NCI-H748 treated with DMSO at 0.1 percent for 48 hours (cell line): Measurements from ENCODE around the gene WDR1.

Experiments
- DNase-seq: peaks from one replicate; lab custom pipeline; 2025; lab: John Stamatoyannopoulos, UW

WDR1 gene

DNA sequence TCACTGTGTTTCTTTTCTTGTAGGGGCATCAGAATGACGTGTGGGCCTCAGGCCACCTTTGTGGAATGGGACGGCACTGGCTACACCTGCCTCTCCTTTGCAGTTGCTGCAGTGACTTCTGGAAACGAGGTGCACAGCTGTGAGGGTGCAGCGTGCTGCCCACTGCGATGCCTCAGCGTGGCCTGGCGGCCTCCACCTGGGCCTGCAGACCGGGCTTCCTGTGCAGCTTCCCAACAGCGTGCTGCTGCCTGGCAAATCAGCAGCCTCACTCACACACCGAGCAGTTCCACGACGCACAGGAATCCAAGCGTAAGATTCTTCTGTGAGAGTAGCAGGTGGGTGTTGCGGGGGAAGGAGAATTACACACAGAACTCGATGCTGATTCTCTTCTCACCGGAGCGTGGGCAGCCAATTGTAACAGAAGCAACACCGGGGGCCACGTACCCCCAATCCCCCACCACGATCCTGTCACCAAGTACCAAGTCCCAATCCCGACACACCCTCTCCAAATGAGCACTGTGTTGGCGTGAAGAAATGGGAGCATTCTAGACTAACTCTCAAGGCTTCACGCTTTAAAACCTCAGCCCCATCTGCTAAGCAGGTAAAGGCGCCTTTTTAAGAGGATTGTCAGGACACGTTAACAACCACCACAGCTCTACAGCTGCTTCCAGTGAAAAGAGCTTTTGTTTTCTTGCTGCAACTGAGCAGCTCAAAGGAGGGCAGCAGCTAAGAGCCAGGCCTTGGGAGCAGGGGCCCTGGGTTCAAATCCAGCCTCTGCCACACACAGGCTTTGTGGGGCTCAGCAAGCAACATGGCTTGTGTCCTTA is 16.9 kb downstream of the WDR1 start:
- no peak for DNase-seq

DNA sequence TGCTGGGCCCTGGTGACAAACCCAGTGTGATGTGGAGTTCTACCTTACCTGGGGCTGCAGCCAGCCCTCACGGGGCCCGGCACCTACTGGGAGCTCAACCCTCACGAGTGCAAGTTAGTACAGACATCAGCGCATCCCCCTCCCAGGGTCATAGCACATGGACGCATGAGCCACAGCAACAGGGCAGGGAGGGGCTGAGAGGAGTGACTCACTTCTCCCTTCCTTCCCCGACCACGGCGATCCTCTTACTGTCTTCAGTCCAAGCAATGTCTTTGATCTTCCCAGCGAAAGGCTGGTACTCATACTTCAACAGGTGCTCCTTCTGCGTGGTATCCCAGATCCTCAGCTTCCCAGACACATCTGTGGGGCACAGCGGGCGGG is 17.8 kb downstream of the WDR1 start:
- DNase-seq = no peak

DNA sequence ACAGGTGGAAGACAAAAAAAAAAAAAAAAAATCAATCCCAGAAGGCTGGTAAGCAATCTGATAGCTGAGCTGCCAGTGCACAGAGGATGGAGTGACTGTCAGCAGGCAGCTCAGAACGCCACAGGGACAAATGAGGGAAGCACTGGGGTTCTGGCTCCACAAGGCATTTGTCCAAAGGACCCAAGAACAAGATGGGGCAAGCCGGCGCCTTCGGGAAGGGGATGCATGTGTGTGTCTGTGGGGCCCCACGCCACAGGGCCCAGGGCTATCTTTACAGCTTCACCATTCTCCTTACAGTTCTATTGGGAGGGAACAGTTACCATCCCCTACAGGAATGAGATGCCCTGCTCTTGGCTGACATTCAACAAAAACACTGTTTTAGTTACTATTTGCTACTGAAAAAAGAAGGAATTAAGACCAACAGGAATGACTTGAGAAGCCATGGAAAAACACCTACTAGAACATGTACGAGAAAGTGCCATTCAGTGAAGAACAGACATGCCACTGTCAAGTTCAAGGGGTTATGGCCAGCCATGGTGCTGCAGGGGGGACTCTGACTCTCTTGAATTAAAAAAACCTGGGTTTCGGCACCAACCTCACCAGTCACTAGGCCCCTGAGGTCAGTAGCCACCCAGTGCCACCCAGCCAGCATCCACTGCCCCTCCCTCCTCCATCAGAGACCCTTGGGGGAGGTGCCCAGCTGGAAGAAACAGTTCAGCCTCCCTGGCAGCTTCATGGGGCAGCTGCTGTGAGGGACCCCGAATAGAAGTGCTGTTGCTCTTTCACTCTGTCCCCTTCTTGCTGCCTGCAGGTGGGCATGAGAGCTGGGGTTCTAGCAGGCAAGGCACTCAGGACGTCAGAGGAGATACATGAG is 18.5 kb downstream of the WDR1 start:
- DNase-seq = no peak

- DNase-seq = no peak
Observed at GRCh38 chr4:10096978-10097335, 19.6 kb downstream of the WDR1 start.

DNA sequence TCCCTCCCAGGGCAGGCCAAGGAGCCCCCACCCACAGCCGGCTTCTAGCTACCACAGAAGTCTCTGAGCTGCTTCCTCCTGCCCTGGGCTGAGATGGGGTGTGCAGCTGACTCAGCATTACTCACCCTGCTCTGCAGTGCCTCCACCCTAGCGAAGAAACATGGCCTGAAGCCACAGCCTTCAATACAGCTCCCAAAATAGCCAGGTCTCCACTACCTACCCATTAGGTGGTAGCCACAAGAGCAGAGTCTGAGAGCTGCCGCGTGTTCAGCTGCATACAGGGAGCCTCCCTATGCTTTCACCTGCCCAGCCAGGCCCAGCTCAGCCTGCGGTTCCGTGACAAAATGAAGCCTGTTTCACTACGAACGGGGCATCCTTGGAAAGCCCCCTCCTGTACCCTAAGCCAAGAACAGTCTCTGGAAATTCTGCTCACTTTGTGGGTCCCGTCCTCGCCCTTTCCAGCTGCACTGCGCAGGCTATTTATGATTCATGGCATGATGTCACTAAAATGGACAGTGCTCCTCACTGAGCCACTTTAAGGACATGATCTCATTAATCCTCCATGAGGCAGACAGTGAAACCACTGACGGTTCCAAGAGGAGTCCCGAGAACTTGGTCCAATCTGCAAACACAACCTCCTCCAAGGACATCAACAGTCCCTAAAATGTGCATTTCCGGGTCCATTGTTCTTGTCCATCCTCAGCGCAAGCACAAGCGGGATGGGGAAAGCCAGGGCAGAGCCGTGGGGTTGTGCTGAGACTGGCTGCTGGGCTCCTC is 20.2 kb downstream of the WDR1 start:
- DNase-seq = no peak

GRCh38 chr4:10095296-10095991 is 21.2 kb downstream of the WDR1 start:
- no peak for DNase-seq

GRCh38 chr4:10094841-10095240 is 21.8 kb downstream of the WDR1 start:
- DNase-seq = no peak

DNA sequence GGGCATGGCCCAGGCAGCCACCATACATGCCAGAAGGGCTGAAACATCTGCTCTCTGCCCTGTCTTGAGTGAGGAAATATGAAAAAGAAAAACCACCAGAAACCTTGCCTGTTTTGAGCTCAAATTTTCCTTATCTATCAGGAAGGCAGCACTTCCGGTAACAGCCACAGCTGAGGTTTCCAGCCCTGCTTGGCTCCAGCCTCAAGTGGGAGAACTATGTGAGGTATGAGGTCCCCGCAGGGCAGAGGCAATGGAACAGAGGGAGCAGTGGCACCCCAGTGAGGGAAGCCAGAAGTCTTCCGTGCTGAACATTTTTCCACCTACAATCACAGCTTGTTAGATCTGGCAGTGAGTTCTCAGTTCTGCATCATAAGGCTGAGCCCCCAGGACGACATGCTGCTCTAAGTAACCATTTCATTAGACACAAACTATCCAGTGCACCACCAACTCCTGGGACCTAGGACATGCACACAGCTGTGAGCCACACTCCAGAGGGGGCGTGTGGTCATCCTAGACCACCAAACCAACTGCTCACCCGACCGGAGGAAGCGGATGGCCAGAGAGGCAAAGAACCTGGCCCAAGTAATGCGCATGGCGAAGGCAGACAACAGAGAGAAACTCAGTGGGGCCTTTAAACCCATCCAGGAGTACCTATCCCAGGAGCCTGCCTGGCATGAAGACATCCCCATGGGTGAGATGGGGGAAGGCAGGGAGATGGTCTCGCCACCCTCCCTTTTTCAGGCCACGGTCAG is 22.6 kb downstream of the WDR1 start:
- no peak for DNase-seq

DNA sequence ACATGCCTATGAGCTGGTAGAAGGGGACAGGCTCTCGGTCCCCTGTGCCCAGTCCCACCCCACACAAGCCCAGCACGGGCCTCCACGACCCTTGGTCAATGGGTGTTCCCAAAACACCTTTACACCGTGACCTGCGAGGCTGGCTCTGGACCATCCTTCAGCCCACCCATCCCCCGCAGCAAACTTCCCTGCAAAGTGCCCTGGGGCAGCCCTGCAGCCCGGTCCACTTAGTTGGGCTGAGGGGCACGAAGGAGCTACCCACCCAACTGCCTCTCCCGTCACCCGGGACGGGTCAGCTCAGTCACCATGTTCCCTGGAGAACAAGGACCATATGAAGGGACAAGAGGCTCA is 23.4 kb downstream of the WDR1 start:
- no peak for DNase-seq

- no peak for DNase-seq
Observed at GRCh38 chr4:10092481-10093270, 23.9 kb downstream of the WDR1 start.

- no peak for DNase-seq
Observed at GRCh38 chr4:10091531-10092181, 24.9 kb downstream of the WDR1 start.

- DNase-seq = no peak
Observed at GRCh38 chr4:10090467-10091250, 25.9 kb downstream of the WDR1 start.

DNA sequence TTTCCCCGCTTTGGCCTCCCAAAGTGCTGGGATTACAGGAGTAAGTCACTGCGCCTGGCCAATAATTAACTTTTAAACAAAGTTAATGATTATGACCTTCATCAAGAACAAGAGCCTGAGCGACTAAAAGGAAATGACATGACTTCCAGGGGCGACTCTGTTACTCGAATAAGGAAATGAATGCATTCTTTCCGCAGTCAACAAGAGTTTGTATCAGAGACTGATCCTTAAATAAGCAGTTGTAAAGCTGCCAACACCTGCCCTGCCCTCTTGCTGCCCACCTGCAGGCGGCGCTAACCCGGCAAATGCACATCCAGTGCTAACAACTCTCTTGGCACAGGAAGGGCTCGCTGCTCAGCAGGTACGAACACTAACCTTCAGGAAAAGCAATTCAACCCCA is 27.3 kb downstream of the WDR1 start:
- DNase-seq = no peak

GRCh38 chr4:10088135-10089010 is 28.2 kb downstream of the WDR1 start:
- no peak for DNase-seq

DNA sequence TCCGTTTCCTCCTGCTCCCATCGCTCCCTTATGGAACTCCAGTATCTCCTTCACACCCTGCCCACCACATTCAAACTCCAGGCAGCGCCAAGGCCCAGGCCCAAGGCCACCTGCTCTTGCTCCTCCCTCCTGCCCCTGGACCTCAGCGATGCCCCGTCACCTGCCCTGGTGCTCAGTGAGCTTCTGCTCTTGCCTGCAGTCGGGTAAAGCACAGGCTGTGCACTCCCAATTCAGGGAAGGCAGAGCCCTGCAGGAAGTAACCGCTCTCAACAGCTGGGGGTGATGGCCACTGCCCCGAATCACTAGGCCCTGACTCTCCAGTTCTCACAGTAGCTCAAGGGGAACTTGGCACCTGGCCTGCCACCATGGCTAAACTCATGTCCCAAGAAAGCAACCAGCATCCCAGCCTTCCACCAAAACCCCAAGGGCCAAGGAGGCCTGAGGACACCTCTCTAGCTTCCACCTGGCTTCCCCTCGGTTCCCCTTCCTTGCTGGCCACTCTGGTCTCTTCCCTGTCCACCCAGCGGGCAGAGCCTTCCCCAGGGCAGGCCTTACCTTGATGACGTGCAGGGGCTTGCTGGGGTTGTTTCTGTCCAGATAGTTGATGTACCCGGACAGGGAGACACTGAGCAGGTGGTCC is 29.3 kb downstream of the WDR1 start:
- DNase-seq = no peak

- no peak for DNase-seq
Observed at GRCh38 chr4:10086506-10087120, 30.0 kb downstream of the WDR1 start.

DNA sequence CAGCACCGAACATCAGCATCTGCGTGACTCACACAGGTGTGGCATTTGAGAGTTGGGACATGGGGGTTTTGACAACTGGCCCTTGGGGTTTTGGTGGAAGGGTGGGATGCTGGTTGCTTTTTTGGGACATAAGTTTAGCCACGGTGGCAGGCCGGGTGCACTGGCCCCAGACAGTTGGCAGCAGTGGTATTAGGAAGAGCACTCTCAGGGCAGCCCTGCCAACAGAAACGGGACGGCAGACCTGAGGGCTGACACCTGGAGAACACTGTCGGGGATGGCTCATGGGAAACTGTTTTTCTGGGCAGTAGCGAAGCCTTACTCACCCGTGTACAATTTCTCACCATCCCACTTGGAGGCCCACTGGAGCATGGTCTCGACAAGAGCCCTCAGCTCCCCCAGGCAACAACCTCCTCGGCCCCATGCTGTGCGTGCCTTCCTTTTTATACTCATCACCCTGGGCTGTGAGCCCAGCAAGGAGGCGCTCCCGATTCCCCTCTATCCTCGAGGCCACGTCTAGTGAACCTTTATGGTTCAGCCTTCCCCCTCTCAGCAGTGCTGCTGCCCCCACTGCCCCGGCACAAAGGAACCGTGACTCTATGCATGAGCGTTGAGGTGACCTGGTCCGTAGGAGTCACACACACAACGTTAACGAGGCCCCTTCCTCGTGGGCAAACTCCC is 30.6 kb downstream of the WDR1 start:
- DNase-seq = no peak
